ENCODE measurements around the gene LYL1. TPM values are rescaled to one million over a fixed set of nuclear protein-coding genes. Genes with fewer than 3 reads are reported as not detected.

The LYL1 gene
- total RNA-seq, 1 experiment from 2014 or later, result 0.23 TPM

- Histone ChIP-seq H3K4me3 (ENCODE audit: low read depth in 2 of 2, low read length in 2 of 2) (peak overlapping the region; percentile 90 to 92), H3K36me3 (ENCODE audit: control insufficient read depth, insufficient read depth, low read length) (peaks cover 5% of the 10 kb centered on the region), H3K9me3 (ENCODE audit: control insufficient read depth, insufficient read depth, low read depth, low read length) (no peaks in the 10 kb centered on the region), H3K4me1 (ENCODE audit: control insufficient read depth, insufficient read depth, low read length) (peaks cover 26% of the 10 kb centered on the region), H3K27ac (ENCODE audit: low read length) (peak overlapping the region; percentile 91), H3K27me3 (ENCODE audit: control insufficient read depth, insufficient read depth, low read length) (no peaks in the 10 kb centered on the region)
- TF ChIP-seq POLR2AphosphoS5 (IDR thresholded peaks at IDR 0.05; ENCODE audit: low read depth, low read length), result no peak
- no peak for TF ChIP-seq SIN3A (IDR thresholded peaks at IDR 0.05; ENCODE audit: borderline replicate concordance, insufficient read depth, low read depth, low read length)
- no peak for TF ChIP-seq REST (IDR thresholded peaks at IDR 0.05; ENCODE audit: insufficient read depth in 1 of 2, low read depth in 2 of 2, low read length in 1 of 2)
- TF ChIP-seq TCF7L2 (IDR thresholded peaks at IDR 0.05; ENCODE audit: low read depth, low read length), result no peak
- no peak for TF ChIP-seq CTCF (IDR thresholded peaks at IDR 0.05)
- BruUV-seq (replicated peaks), result no TSS peak
- DNase-seq (ENCODE audit: low read depth, low spot score) (no peak), ATAC-seq (no peak)
- in situ Hi-C loops (cut with HindIII; ENCODE audit: low pct_unique_long_range_greater_than_20kb, low sequenced_read_pairs) (no loop called here), intact Hi-C loops (cut with micrococcal nuclease; ENCODE audit: unreplicated experiment) (no loop called here)
- ChIA-PET POLR2A (no interaction called here), CTCF (no interaction called here)
These were observed 13.3 kb upstream of the LYL1 start for GRCh38 chr19:13115936-13116281.

GRCh38 chr19:13112555-13112954, 9.9 kb upstream of the LYL1 start:
- POLR2A ChIA-PET, result no interaction called here
- Histone ChIP-seq H3K4me3 (ENCODE audit: low read depth in 2 of 2, low read length in 2 of 2) (no peak overlapping the region), H3K27me3 (ENCODE audit: control insufficient read depth, insufficient read depth, low read length) (no peaks in the 10 kb centered on the region), H3K36me3 (ENCODE audit: control insufficient read depth, insufficient read depth, low read length) (peaks cover 5% of the 10 kb centered on the region), H3K27ac (ENCODE audit: low read length) (no peak overlapping the region), H3K4me1 (ENCODE audit: control insufficient read depth, insufficient read depth, low read length) (peaks cover 8% of the 10 kb centered on the region), H3K9me3 (ENCODE audit: control insufficient read depth, insufficient read depth, low read depth, low read length) (no peaks in the 10 kb centered on the region)
- CTCF ChIA-PET, result no interaction called here
- intact Hi-C loops (cut with micrococcal nuclease; ENCODE audit: unreplicated experiment), result no loop called here
- DNase-seq (ENCODE audit: low read depth, low spot score) (no peak), ATAC-seq (no peak)
- in situ Hi-C loops (cut with HindIII; ENCODE audit: low pct_unique_long_range_greater_than_20kb, low sequenced_read_pairs), result no loop called here
- TF ChIP-seq POLR2AphosphoS5 (IDR thresholded peaks at IDR 0.05; ENCODE audit: low read depth, low read length) (no peak), REST (IDR thresholded peaks at IDR 0.05; ENCODE audit: insufficient read depth in 1 of 2, low read depth in 2 of 2, low read length in 1 of 2) (no peak), TCF7L2 (IDR thresholded peaks at IDR 0.05; ENCODE audit: low read depth, low read length) (no peak), CTCF (IDR thresholded peaks at IDR 0.05) (no peak), SIN3A (IDR thresholded peaks at IDR 0.05; ENCODE audit: borderline replicate concordance, insufficient read depth, low read depth, low read length) (no peak)
- no TSS peak for BruUV-seq (replicated peaks)
